H1 (cell line): ENCODE measurements around the gene TYRP1.

Source experiments
- EP300 ChIP-seq, 2 experiments: IDR thresholded peaks; 1 replicate in 1 of 2; 2 replicates in 1 of 2; pipeline ENCODE4 v1.6.1; 2011 to 2012; ENCODE audit warnings: low read depth in 2 of 2, low read length in 2 of 2, mild to moderate bottlenecking in 2 of 2, borderline replicate concordance in 1 of 2, inconsistent platforms in 1 of 2, moderate library complexity in 1 of 2
- EZH2 ChIP-seq: fragments of 200-600 bp; sonication (generic); IDR thresholded peaks from 2 replicates; pipeline ENCODE4 v1.7.1; 2012; ENCODE audit warnings: low read depth, mild to moderate bottlenecking, moderate library complexity, low read length, inconsistent platforms; ENCODE audit not compliant: severe bottlenecking
- GTF2F1 ChIP-seq: IDR thresholded peaks from 2 replicates; pipeline ENCODE4 v1.6.1; 2012; ENCODE audit warnings: low read depth, low read length, improper control_type of control experiment, borderline replicate concordance
- HDAC6 ChIP-seq: IDR thresholded peaks from one replicate; pipeline ENCODE4 v1.7.1; 2012; ENCODE audit warnings: low read depth, mild to moderate bottlenecking, inconsistent platforms, low read length, moderate library complexity
- TAF7 ChIP-seq: optimal IDR thresholded peaks from 2 replicates; pipeline ENCODE3; 2011; ENCODE audit warnings: low read depth, mild to moderate bottlenecking, inconsistent platforms, low read length, moderate library complexity, borderline replicate concordance
- YY1 ChIP-seq: IDR thresholded peaks from 2 replicates; pipeline ENCODE4 v1.6.1; 2011; ENCODE audit warnings: low read depth, mild to moderate bottlenecking, low read length
- TF ChIP-seq, protein P1 (sequence below): IDR thresholded peaks from 2 replicates; pipeline ENCODE4 v1.6.1; 2012; ENCODE audit warnings: inconsistent platforms
- TF ChIP-seq, protein P2 (sequence below), 3 experiments: IDR thresholded peaks; 1 replicate in 2 of 3; 2 replicates in 1 of 3; pipeline versions ENCODE4 v1.5.1 to v1.6.1; 2011; ENCODE audit warnings: low read length in 3 of 3, mild to moderate bottlenecking in 3 of 3, inconsistent platforms in 2 of 3, low read depth in 1 of 3, moderate library complexity in 1 of 3; ENCODE audit not compliant: insufficient read depth in 1 of 3; ENCODE audit errors: control extremely low read depth in 1 of 3

DNA sequence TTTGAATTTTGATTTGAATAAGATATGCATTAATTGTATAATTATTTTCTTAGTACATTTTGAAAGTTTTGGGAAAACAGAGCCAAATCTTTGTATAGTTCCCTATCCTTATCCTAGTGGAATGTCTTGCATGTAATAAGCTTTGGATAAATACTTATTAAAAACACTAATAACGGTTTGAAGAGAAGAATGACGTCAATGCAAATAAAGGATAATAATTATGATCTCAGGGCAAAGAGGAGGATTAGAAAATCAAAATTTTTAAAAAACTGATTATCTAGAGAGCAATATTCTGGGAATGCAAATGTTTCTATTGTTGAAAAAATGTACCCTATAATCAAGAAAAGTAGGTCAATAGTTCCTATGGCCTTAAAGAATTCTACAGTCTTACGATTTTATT, 22.1 kb downstream of the TYRP1 start:
- no peak for TF ChIP-seq TAF7
- TF ChIP-seq EZH2: no peak
- TF ChIP-seq HDAC6: no peak
- TF ChIP-seq, protein P1, sequence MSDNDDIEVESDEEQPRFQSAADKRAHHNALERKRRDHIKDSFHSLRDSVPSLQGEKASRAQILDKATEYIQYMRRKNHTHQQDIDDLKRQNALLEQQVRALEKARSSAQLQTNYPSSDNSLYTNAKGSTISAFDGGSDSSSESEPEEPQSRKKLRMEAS: no peak
- TF ChIP-seq EP300 (IDR thresholded peaks at IDR 0.05; ENCODE audit: borderline replicate concordance in 1 of 2, low read depth in 2 of 2, low read length in 2 of 2): no peak
- TF ChIP-seq, protein P2, sequence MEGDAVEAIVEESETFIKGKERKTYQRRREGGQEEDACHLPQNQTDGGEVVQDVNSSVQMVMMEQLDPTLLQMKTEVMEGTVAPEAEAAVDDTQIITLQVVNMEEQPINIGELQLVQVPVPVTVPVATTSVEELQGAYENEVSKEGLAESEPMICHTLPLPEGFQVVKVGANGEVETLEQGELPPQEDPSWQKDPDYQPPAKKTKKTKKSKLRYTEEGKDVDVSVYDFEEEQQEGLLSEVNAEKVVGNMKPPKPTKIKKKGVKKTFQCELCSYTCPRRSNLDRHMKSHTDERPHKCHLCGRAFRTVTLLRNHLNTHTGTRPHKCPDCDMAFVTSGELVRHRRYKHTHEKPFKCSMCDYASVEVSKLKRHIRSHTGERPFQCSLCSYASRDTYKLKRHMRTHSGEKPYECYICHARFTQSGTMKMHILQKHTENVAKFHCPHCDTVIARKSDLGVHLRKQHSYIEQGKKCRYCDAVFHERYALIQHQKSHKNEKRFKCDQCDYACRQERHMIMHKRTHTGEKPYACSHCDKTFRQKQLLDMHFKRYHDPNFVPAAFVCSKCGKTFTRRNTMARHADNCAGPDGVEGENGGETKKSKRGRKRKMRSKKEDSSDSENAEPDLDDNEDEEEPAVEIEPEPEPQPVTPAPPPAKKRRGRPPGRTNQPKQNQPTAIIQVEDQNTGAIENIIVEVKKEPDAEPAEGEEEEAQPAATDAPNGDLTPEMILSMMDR (IDR thresholded peaks at IDR 0.05; ENCODE audit: control extremely low read depth in 1 of 3, insufficient read depth in 1 of 3, low read depth in 1 of 3, low read length in 3 of 3): no peak
- TF ChIP-seq GTF2F1: no peak
- TF ChIP-seq YY1: no peak
